GM21737 (cell line): Measurements from ENCODE around the gene ARHGAP22.
"Not testable (repeated sequence)": the region's sequence is repeated elsewhere in the genome, so short reads cannot be mapped to it uniquely, and the experiment has no call there.

Source experiments
- ATAC-seq: cut with Tn5 transposase; IDR thresholded peaks from one replicate; pipeline ENCODE4 v1.9.1; 2021; ENCODE audit warnings: mild to moderate bottlenecking, moderate library complexity; ENCODE audit not compliant: unreplicated experiment

The ARHGAP22 gene, protein sequence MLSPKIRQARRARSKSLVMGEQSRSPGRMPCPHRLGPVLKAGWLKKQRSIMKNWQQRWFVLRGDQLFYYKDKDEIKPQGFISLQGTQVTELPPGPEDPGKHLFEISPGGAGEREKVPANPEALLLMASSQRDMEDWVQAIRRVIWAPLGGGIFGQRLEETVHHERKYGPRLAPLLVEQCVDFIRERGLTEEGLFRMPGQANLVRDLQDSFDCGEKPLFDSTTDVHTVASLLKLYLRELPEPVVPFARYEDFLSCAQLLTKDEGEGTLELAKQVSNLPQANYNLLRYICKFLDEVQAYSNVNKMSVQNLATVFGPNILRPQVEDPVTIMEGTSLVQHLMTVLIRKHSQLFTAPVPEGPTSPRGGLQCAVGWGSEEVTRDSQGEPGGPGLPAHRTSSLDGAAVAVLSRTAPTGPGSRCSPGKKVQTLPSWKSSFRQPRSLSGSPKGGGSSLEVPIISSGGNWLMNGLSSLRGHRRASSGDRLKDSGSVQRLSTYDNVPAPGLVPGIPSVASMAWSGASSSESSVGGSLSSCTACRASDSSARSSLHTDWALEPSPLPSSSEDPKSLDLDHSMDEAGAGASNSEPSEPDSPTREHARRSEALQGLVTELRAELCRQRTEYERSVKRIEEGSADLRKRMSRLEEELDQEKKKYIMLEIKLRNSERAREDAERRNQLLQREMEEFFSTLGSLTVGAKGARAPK

DNA sequence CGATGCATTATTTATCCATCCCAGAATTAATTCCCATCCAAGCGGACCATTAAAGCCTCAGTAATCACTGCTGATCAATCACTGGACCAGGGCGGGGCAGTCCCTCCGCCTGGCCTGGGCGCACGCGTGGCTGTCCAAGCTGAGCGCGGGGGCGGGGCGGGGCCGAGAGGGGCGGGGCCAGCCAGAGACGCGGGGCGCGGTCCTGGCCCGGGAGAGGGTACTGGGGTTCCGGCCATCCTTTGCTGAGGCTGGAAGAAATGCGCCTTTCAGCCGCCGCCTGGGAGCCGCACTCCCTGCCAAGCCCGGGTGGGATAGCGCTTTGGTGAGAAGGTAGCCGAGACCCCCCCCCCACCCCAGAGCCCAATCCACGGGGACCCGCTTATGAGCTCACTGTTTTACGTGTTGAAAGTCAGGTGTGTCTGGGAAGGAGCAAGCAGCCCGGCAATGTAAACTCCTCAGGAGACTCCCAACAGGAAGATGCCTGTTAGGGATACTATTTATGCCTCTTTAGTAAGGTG lies at the start of gene ARHGAP22:
Gene ARHGAP22 (minus strand): TSS at position 83 of the 518 bp plus-strand sequence. CDS start 277 bp downstream, outside the sequence.
- no peak for ATAC-seq

DNA sequence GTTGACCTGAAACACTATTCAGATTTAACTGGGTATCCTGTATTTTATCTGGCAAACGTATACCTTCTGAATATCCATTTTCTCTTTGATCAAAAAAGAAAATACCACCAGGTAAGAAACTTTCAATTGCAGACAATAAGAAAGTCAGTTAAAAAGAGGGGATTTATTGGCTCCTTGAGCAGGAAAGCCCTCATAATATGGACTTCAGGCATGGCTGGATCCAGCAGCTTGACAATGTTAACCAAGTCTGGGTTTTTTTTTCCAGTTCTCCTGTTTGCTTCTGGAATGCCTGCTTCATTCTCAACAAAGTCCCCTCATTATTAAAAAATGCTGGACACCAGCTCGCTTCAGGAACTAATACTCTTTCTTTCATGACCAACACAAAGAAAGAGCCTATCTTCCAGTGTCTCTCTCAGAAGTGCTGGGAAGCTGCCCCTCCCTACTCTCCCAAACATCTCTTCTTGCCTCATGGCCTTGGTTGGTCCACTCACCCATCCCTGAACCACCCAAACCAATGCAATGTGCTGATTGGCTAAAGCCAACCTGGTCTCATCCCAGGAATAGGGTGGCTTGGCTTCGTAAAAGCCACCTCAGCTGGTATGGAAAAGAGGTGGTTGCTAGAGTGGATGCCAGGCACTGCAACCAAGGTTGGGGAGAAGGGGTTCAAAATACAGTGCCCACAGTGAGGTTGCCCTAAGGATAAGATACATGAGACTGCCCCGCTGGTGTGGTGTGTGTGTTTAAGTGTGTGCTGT lies 49.2 kb upstream of the ARHGAP22 start:
- ATAC-seq = no peak

DNA sequence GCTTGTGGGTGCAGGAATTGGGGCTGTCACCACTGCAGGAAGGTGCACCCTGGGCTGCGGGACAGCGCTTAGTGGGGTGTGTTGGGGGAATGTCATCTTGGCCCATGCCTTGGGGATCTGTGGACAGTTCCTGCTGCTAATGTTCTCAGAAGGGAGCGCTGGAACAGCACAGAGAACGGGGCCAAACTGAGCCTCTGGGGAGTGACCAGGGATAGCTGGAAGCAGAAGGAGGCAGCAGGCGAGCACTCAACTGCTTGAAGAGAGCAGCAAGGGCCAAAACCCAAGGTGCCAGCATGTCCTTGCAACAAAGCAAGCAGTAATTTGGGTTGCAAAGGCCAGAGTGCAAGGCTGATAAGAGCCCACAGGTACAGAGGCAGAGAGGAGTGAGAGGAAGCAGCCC lies 48.5 kb upstream of the ARHGAP22 start:
- ATAC-seq = no peak

DNA sequence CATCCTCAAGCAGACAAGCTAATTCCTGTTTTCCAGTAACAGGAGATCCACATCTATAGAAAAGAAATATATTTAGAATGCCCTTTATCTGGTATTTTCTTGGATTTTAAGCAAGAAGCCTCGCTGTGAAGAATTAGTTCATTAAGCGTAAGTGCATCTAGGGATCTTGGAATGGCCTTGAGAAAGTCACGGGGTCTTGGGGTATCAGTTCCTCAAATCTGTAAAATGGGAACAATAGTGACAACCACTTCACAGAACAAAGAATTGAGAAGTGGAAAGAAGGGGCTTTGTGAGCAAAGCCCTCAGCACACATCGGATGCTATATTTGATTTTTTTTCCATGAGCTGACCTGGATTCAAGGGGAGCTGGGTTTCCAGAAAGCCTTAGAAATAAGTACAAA lies 47.5 kb upstream of the ARHGAP22 start:
- no peak for ATAC-seq

DNA sequence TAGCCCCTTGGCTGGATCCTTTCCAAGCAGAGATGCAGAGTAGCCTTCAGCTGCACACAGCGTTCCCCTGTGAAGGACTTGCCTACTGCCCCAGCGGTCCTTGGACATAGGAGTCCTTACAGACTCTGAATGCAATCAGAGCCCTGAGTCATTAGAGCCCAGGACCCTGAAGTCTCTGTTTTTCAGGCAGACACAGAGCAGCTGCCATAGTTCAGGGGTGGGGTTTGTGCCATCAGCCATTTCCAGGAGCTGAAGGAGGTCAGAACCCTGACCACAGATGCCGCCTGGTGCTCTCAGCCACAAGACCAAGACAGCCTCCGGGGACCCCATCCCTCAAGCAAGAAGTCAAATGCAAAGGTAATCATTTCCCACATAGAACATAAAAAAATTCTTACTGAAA lies 47.0 kb upstream of the ARHGAP22 start:
- no peak for ATAC-seq

DNA sequence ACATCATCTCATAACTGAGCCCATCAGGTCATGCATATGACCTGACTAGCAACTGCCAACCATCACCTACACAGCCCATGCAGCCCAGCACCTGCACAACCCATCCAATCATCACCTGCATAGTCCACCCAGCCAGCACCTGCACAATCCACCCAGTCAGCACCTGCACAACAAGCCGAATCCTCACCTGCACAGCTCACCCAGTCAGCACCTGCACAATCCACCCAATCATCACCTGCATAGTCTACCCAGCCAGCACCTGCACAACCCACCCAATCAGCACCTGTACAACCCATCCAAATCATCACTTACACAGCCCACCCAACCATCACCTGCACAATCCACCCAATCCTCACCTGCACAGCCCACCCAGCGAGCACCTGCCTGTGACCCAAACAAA lies 46.4 kb upstream of the ARHGAP22 start:
- ATAC-seq = no peak

DNA sequence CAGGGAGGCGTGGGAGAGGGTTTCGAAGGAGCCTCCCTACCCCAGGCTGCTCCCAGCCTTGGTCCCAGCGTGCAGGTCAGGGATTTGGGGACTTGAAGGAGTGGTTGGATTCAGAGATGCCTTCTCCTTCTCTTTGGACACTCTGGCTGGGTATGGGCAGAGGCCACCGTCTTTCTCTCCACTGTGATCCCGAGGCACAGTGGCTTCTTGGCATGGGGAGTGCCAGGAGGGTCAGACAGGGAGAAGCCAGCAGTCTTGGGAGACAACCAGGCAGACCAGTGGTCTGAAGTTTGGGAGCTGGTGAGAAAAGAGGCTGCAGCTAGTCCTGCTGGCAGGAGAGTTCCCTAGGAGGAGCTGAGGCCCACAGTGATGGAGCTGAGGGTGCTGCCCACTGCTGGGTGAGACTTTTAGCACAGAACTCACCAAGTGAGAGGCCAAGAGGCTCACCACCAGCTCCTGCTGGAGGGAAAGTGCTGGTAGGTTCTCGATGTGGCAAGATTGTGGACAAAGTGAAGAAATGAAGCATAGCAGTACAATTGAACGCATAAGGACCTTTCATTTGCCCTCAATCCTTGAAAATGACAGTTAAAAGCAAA lies 44.6 kb upstream of the ARHGAP22 start:
- no peak for ATAC-seq

DNA sequence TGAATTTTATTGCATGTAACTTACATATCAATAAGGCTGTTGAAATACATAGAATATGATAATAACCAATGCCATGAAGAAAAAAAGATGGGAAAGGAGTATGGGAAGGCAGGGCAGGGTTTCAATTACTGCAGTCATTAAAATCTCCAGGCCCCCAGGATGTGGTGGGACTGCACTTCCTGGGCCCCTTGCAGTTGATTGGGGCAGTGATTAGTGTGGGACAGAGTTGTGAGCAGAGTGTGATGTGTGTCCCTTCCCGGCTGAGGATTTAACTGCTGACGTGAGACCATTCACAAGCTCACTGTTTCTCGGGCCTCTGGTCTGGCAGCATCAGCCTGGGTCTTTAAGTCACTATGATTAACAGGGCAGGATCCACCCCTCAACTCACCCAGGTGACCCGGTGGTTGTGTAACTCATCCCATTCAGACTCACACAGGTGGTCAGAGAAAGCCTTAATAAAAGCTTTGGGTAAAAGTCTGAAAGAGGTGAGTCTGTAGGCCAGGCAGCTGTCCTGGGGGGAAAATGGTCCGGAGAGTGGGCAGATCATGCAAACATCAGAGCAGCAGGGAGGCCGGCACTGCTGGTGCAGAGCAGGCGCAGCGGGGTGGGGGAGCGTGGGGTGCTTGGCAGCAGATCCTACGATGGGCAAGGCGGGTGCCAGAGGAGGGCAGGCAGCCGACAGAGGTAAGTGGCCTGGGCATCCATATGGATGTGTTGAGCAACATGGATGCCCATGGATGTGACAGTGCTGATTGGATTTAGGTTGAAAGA lies 43.5 kb upstream of the ARHGAP22 start:
- no peak for ATAC-seq

DNA sequence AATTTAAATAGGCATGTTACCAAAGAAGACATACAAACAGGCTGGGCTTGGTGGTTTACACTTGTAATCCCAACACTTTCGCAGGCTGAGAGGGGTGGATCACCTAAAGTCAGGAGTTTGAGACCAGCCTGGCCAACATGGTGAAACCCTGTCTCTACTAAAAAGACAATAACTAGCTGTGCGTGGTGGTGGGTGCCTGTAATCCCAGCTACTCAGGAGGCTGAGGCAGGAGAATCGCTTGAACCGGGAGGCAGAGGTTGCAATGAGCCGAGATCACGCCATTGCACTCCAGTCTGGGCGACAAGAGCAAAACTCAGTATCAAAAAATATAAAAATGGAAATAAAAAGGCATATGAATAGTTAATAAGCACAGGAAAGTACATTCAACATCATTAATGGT lies 42.2 kb upstream of the ARHGAP22 start:
- ATAC-seq = not testable (repeated sequence)

DNA sequence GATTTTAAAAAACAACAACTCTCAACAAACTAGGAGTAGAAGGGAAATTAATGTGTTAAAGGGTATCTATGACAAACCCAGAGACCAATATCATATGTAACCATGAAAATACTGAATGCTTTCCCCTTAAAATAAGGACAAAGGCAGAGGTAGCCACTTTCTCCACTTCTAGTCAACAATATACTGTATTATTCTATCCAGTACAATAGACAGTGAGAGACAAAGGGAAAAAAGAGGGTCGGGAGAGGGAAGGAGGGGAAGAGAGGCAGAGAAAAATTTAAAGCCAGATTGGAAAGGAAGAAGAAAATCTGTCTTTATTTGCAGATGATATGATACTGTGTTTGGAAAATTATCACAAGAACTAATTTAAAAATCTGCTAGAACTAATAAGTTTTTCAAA lies 40.7 kb upstream of the ARHGAP22 start:
- ATAC-seq = no peak

DNA sequence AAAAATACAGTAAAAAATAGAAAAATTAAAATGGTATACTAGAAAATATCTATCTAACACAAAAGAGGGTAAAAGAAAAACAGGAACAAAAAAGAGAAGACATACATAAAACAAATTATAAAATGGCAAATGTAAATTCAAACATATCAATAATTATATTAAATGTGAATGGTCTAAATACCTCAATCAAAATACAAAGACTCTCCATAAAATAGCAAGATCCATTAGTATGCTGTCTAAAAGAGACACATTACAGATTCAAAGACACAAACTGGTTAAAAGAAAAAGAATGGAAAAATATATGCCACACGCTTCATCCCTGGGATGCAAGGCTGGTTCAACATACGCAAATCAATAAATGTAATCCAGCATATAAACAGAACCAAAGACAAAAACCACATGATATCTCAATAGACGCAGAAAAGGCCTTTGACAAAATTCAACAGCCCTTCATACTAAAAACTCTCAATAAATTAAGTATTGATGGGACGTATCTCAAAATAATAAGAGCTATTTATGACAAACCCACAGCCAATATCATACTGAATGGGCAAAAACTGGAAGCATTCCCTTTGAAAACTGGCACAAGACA lies 36.3 kb upstream of the ARHGAP22 start:
- ATAC-seq = not testable (repeated sequence)

DNA sequence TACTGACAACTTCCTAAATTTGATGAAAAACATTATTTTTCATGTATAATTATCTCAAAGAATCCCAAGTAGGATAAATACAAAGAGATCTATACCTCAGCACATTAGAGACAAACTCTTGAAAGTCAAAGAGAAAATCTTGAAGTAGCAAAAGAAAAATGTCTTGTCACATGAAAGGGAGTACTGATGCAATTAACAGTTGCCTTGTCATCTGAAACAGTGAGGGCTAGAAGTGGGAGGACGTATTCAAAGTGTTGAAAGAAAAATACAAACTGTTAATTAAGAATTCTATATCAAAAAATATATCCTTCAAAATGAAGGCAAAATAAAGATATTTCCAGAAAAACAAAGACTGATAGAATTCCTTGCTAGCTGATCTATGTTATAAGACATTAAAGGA lies 35.5 kb upstream of the ARHGAP22 start:
- no peak for ATAC-seq

DNA sequence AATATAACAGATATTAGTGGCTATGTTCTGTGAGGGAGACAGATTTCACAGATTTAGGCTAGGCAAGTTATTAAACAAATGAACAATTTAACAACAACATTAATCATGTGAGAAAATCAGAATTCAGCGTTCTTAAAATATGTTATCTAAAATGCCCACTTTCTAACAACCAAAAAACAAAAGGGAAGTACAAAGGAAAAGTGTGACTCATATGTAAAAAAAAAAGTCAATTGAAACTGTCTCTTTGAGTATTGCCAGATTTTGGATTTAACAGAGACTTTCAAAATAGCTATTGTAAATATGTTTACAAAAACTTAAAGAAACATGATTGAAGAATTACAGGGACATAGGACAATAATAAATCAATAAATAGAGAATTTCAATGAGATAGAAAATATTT lies 34.8 kb upstream of the ARHGAP22 start:
- no peak for ATAC-seq

DNA sequence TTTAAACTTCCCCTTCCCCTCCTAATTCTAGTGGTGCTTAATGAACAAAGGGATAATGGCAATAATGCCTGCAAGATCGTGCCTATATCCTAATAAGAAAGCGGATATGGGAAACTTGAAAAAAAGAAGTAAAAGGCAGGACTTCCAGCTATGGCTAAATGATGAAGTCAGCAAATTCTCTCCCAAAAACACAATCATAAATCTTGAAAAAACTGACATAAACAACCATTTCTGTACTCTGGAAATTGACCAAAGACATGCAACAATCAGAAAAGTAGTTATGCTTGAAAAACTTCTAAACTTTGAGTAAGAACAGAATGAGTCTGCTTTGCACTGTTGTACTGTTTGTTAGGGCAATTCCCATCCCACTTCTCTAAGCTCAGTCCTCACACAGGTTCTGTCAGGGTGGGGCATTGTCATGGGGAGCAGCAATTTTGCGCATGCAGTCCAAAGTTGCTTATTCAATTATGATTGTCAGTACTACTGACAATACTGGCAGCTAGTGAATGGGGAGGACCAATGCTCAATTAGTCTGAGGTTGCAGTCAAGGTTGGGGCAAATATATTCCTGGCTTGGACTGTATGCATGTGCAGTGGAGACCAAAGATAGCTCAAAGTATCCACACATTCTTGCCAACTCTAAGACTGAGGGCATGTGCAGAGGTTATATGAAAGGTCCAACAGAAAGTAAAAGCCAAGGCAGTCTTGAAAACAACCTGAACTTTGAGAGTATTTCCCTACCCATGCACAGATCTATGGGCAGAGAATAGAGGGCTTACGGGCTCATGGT lies 34.1 kb upstream of the ARHGAP22 start:
- no peak for ATAC-seq

DNA sequence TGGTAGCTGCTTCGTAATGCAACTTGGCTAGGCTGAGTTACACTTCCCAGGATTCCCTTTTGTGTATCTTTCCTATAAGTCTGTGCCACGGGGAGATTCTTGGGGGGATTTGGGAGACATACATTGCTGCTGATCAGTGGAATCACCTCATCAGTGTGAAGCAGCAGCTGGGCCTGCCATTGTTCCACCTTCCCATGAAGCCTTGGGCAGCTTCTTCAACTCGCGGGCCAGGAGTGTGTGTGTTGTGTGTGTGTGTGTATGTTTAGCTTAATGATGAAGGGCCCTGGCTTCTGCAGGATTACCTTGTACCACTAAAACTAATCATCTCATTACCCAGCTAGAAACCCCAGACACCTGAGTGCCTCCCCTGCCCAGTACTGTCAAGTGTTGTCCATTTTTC lies 33.3 kb upstream of the ARHGAP22 start:
- no peak for ATAC-seq

DNA sequence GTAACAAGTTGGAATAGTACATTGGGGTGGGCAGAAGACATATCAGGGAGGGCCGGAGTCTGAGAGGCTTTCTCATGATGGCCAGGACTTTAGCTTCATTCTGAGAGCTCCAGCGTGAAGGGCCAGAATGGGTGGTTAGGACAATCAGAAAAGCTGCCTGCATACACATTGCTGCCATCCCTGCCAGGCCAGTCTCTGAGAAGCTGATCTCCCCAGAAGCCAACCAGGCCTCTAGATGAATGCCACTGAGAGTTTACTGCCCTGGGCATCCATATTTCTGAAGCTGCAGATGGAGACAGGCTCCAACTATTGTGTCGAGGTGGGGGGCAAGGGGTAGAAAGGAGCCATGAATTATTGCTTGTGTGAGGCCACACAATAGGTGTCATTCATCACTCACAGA lies 32.0 kb upstream of the ARHGAP22 start:
- no peak for ATAC-seq

DNA sequence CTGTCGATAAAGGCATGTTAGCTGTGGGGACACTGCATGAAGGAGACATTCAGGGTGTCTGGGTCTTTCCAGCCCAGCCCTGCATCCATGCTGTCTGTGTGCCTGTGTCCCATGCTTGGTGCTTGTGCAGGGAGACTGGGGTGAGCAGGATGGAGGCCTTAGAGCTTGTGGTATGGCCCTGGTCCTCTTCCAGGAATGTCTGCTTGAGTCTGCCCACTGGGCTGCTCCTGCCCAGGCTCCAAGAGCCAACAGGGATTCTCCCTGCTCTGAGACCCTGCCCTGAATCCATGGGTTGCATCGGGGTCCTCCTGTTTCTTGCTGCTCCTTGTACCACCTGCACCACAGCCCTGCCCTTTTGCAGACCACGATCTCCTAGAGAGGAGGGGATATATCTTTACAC lies 31.4 kb upstream of the ARHGAP22 start:
- ATAC-seq = no peak

DNA sequence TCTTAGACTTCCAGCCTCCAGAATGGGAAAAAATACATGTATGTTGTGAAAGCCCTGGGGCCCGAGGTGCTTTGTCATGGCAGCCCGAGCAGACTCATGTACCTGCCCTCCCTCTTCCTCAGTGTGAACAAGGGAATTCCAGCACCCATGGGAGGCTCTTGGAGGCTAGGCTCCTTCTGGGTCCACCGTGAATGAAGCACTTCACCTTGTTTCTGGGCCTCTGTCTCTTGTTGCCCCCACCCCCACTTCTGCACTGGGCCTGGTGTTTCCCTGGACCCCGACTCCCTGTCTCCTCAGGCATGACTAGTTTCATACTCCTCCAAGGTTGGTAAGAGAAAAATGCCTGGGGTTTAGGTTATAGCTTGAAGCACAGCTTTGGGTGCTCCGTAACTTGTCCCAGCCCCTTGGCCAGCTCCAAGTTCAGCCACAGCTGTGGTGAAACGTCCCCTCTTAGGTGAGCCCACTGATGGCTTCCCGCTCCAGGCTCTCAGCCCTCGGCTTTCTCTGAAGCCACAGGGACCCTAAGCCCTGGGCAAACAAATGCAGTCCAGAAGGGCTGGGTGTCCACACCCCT lies 30.2 kb upstream of the ARHGAP22 start:
- no peak for ATAC-seq
